Natural killer cell (primary cell): ENCODE measurements around the gene NHEJ1. TPM values are rescaled to one million over a fixed set of nuclear protein-coding genes. Genes with fewer than 3 reads are reported as not detected.

ENCODE experiments used
- ATAC-seq, 3 donors: fragments of 150-1000 bp in 2 of 3; fragments of 200-7000 bp in 1 of 3; cut with Tn5 transposase; 1 replicate in 1 of 3; 2 replicates in 2 of 3; pipeline ENCODE4 v1.10.0; 2021; ENCODE audit warnings: mild to moderate bottlenecking in 2 of 3, moderate library complexity in 2 of 3
- DNase-seq, 2 donors: peaks; one replicate each; pipeline versions ENCODE4 v3.0.0 to v3.0.0-alpha.2; 2013 to 2021; ENCODE audit warnings: mixed read lengths in 1 of 2
- H3K27ac ChIP-seq: one replicate; pipeline ENCODE4 v1.5.1; 2013; ENCODE audit warnings: mild to moderate bottlenecking, low read length
- H3K27me3 ChIP-seq: one replicate; pipeline ENCODE4 v1.6.1; 2013; ENCODE audit warnings: low read length; ENCODE audit not compliant: control insufficient read depth, insufficient read depth
- H3K36me3 ChIP-seq: one replicate; pipeline ENCODE4 v1.6.1; 2013; ENCODE audit warnings: low read length; ENCODE audit not compliant: control insufficient read depth, insufficient read depth
- H3K4me1 ChIP-seq: one replicate; pipeline ENCODE4 v1.6.1; 2013; ENCODE audit warnings: low read length; ENCODE audit not compliant: control insufficient read depth, insufficient read depth
- H3K4me3 ChIP-seq: one replicate; pipeline ENCODE4 v1.5.1; 2013; ENCODE audit warnings: low read length
- H3K9me3 ChIP-seq: one replicate; pipeline ENCODE4 v1.6.1; 2013; ENCODE audit warnings: low read length; ENCODE audit not compliant: control insufficient read depth, insufficient read depth
- H3K27ac Mint-ChIP-seq, 2 donors: one replicate each; pipeline ENCODE4 v1.8.0; 2022; ENCODE audit warnings: mild to moderate bottlenecking in 2 of 2, mixed read lengths in 2 of 2, moderate library complexity in 1 of 2
- H3K27me3 Mint-ChIP-seq, 2 donors: one replicate each; pipeline ENCODE4 v1.8.0; 2022; ENCODE audit warnings: low read depth in 2 of 2, mixed read lengths in 2 of 2
- H3K36me3 Mint-ChIP-seq: one replicate; pipeline ENCODE4 v1.8.0; 2022; ENCODE audit warnings: mixed read lengths
- H3K4me1 Mint-ChIP-seq, 2 donors: one replicate each; pipeline ENCODE4 v1.8.0; 2022; ENCODE audit warnings: mixed read lengths in 2 of 2
- H3K4me3 Mint-ChIP-seq: one replicate; pipeline ENCODE4 v1.8.0; 2022; ENCODE audit warnings: mild to moderate bottlenecking, moderate library complexity, mixed read lengths
- H3K9me3 Mint-ChIP-seq, 2 donors: one replicate each; pipeline ENCODE4 v1.8.0; 2022; ENCODE audit warnings: mixed read lengths in 2 of 2
- WGBS: methylation state at CpG from one replicate; pipeline ENCODE4 v1.1.7; 2013; ENCODE audit warnings: missing lambda C conversion rate; ENCODE audit not compliant: insufficient coverage; 5-methylcytosine and 5-hydroxymethylcytosine counted together
- intact Hi-C: fragments of 100-400 bp; cut with micrococcal nuclease; formaldehyde crosslinking; loops from one replicate; pipeline ENCODE4 v1.14.2; 2022
- total RNA-seq, 4 donors: library from RNA; stranded (reverse); fragments of 120-200 nt in 1 of 4; gene quantifications; one replicate each; pipeline versions ENCODE4 v1.2.3 to v1.2.4, GENCODE V29; 2013 to 2022
- TF ChIP-seq, protein P1 (sequence below): fragments of 200-600 bp; IDR thresholded peaks from one replicate; pipeline ENCODE4 v1.8.0; 2022; ENCODE audit warnings: antibody characterized with exemption

The NHEJ1 gene
- total RNA-seq, 3 donors from 2014 or later (not counting 1 experiment from before 2014, with no cell fraction given) = 9.9 to 12.7 (median 11.0) TPM

- peaks cover 53% of the 10 kb centered on the region for H3K36me3 ChIP-seq
- H3K4me3 Mint-ChIP-seq = no peak overlapping the region
- no peak overlapping the region for H3K27ac ChIP-seq
- H3K27me3 ChIP-seq = no peaks in the 10 kb centered on the region
- no peaks in the 10 kb centered on the region for H3K9me3 ChIP-seq
- no peak for DNase-seq
- intact Hi-C loops = no loop called here
- peaks cover 20% of the 10 kb centered on the region for H3K4me1 ChIP-seq
- ATAC-seq = no peak
- no peaks in the 10 kb centered on the region for H3K9me3 Mint-ChIP-seq
- peaks cover 22 to 42% of the 10 kb centered on the region in 2 donors for H3K4me1 Mint-ChIP-seq
- H3K36me3 Mint-ChIP-seq = no peaks in the 10 kb centered on the region
- H3K4me3 ChIP-seq = no peak overlapping the region
- peak overlapping the region; percentile 47 to 70 for H3K27ac Mint-ChIP-seq
- TF ChIP-seq, protein P1, sequence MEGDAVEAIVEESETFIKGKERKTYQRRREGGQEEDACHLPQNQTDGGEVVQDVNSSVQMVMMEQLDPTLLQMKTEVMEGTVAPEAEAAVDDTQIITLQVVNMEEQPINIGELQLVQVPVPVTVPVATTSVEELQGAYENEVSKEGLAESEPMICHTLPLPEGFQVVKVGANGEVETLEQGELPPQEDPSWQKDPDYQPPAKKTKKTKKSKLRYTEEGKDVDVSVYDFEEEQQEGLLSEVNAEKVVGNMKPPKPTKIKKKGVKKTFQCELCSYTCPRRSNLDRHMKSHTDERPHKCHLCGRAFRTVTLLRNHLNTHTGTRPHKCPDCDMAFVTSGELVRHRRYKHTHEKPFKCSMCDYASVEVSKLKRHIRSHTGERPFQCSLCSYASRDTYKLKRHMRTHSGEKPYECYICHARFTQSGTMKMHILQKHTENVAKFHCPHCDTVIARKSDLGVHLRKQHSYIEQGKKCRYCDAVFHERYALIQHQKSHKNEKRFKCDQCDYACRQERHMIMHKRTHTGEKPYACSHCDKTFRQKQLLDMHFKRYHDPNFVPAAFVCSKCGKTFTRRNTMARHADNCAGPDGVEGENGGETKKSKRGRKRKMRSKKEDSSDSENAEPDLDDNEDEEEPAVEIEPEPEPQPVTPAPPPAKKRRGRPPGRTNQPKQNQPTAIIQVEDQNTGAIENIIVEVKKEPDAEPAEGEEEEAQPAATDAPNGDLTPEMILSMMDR = no peak
- H3K27me3 Mint-ChIP-seq = no peaks in the 10 kb centered on the region
- 70% methylated on average over 7 of the region's 8 CpGs for WGBS
These were observed 21.9 kb upstream of the NHEJ1 start for GRCh38 chr2:219182331-219183150.

- Histone ChIP-seq H3K27ac (no peak overlapping the region), H3K27me3 (no peaks in the 10 kb centered on the region), H3K9me3 (no peaks in the 10 kb centered on the region), H3K36me3 (peaks cover 53% of the 10 kb centered on the region), H3K4me1 (peaks cover 25% of the 10 kb centered on the region), H3K4me3 (no peak overlapping the region)
- H3K27ac Mint-ChIP-seq = no peak overlapping the region
- no peak overlapping the region for H3K4me3 Mint-ChIP-seq
- ATAC-seq (no peak), DNase-seq (no peak)
- peaks cover 29 to 49% of the 10 kb centered on the region in 2 donors for H3K4me1 Mint-ChIP-seq
- H3K9me3 Mint-ChIP-seq = no peaks in the 10 kb centered on the region
- no peaks in the 10 kb centered on the region for H3K27me3 Mint-ChIP-seq
- intact Hi-C loops = no loop called here
- H3K36me3 Mint-ChIP-seq = no peaks in the 10 kb centered on the region
- WGBS = 96% methylated on average over 6 of the region's 6 CpGs
- TF ChIP-seq, protein P1 = no peak
These were observed 20.9 kb upstream of the NHEJ1 start for GRCh38 chr2:219181531-219181930.

- no peak overlapping the region for H3K4me3 Mint-ChIP-seq
- TF ChIP-seq, protein P1 = no peak
- Histone ChIP-seq H3K4me1 (peaks cover 28% of the 10 kb centered on the region), H3K36me3 (peaks cover 53% of the 10 kb centered on the region), H3K27me3 (no peaks in the 10 kb centered on the region), H3K9me3 (no peaks in the 10 kb centered on the region), H3K4me3 (no peak overlapping the region), H3K27ac (no peak overlapping the region)
- peaks cover 31 to 52% of the 10 kb centered on the region in 2 donors for H3K4me1 Mint-ChIP-seq
- no peaks in the 10 kb centered on the region for H3K9me3 Mint-ChIP-seq
- H3K36me3 Mint-ChIP-seq = no peaks in the 10 kb centered on the region
- 94% methylated on average over 5 of the region's 5 CpGs for WGBS
- H3K27me3 Mint-ChIP-seq = no peaks in the 10 kb centered on the region
- DNase-seq (no peak), ATAC-seq (no peak)
- intact Hi-C loops = no loop called here
- H3K27ac Mint-ChIP-seq = no peak overlapping the region
These were observed 20.3 kb upstream of the NHEJ1 start for GRCh38 chr2:219180961-219181360.
